ENCODE results near the gene ZDHHC4. TPM values are rescaled to one million over a fixed set of nuclear protein-coding genes. Genes with fewer than 3 reads are reported as not detected.

The ZDHHC4 gene
- total RNA-seq, 2 experiments from 2014 or later, result 32.1 to 32.9 TPM

- no peaks in the 10 kb centered on the region for H3K36me3 Mint-ChIP-seq (ENCODE audit: low read depth)
- ATAC-seq (ENCODE audit: poor library complexity) (peak; percentile 84), DNase-seq (peak in 3 of 14 experiments; percentile 21 to 37 (median 23))
- H3K4me3 Mint-ChIP-seq, result peak overlapping the region; percentile 42
- Histone ChIP-seq H3K4me1 (ENCODE audit: insufficient read depth, low read length) (peaks cover 9% of the 10 kb centered on the region), H3K27ac (ENCODE audit: low read depth in 1 of 2, low read length in 2 of 2) (no peak overlapping the region), H3K27me3 (ENCODE audit: control insufficient read depth in 1 of 2, insufficient read depth in 2 of 2, low read length in 2 of 2) (no peaks in the 10 kb centered on the region), H3K4me3 (ENCODE audit: low read length) (no peak overlapping the region), H3K9me3 (ENCODE audit: control insufficient read depth in 1 of 2, insufficient read depth in 1 of 2, low read length in 2 of 2) (no peaks in the 10 kb centered on the region), H3K36me3 (ENCODE audit: insufficient read depth, low read length) (no peaks in the 10 kb centered on the region)
- TF ChIP-seq CTCF (IDR thresholded peaks at IDR 0.05), result no peak
- intact Hi-C loops (cut with DNase I, micrococcal nuclease), result no loop called here
- no peaks in the 10 kb centered on the region for H3K9me3 Mint-ChIP-seq
- POLR2A ChIA-PET, result no interaction called here
- H3K27me3 Mint-ChIP-seq, result no peaks in the 10 kb centered on the region
- H3K4me1 Mint-ChIP-seq (ENCODE audit: low read depth), result peaks cover 17% of the 10 kb centered on the region
- CTCF ChIA-PET, result interaction anchor here (0.6 kb wide), 1 partner anchor 48 kb away, joined by 3 read pairs; no protein-coding TSS in a partner anchor
- H3K27ac Mint-ChIP-seq, result peak overlapping the region; percentile 34
Measured at GRCh38 chr7:6545398-6546126, 31.7 kb upstream of the ZDHHC4 start.

- Histone ChIP-seq H3K4me1 (ENCODE audit: insufficient read depth, low read length) (peaks cover 9% of the 10 kb centered on the region), H3K36me3 (ENCODE audit: insufficient read depth, low read length) (no peaks in the 10 kb centered on the region), H3K27ac (ENCODE audit: low read depth in 1 of 2, low read length in 2 of 2) (no peak overlapping the region), H3K9me3 (ENCODE audit: control insufficient read depth in 1 of 2, insufficient read depth in 1 of 2, low read length in 2 of 2) (no peaks in the 10 kb centered on the region), H3K4me3 (ENCODE audit: low read length) (no peak overlapping the region), H3K27me3 (ENCODE audit: control insufficient read depth in 1 of 2, insufficient read depth in 2 of 2, low read length in 2 of 2) (no peaks in the 10 kb centered on the region)
- Mint-ChIP-seq H3K9me3 (no peaks in the 10 kb centered on the region), H3K4me1 (ENCODE audit: low read depth) (peaks cover 17% of the 10 kb centered on the region), H3K27me3 (no peaks in the 10 kb centered on the region), H3K36me3 (ENCODE audit: low read depth) (no peaks in the 10 kb centered on the region), H3K4me3 (no peak overlapping the region), H3K27ac (no peak overlapping the region)
- ATAC-seq (ENCODE audit: poor library complexity), result no peak
- intact Hi-C loops (cut with DNase I, micrococcal nuclease), result no loop called here
- no peak for DNase-seq
- ChIA-PET CTCF (no interaction called here), POLR2A (no interaction called here)
- no peak for TF ChIP-seq CTCF (IDR thresholded peaks at IDR 0.05)
Measured at GRCh38 chr7:6546498-6547251, 30.6 kb upstream of the ZDHHC4 start.

- no peaks in the 10 kb centered on the region for H3K27me3 Mint-ChIP-seq
- Histone ChIP-seq H3K27ac (ENCODE audit: low read depth in 1 of 2, low read length in 2 of 2) (no peak overlapping the region), H3K4me3 (ENCODE audit: low read length) (no peak overlapping the region), H3K4me1 (ENCODE audit: insufficient read depth, low read length) (peaks cover 9% of the 10 kb centered on the region), H3K9me3 (ENCODE audit: control insufficient read depth in 1 of 2, insufficient read depth in 1 of 2, low read length in 2 of 2) (no peaks in the 10 kb centered on the region), H3K27me3 (ENCODE audit: control insufficient read depth in 1 of 2, insufficient read depth in 2 of 2, low read length in 2 of 2) (no peaks in the 10 kb centered on the region), H3K36me3 (ENCODE audit: insufficient read depth, low read length) (no peaks in the 10 kb centered on the region)
- H3K36me3 Mint-ChIP-seq (ENCODE audit: low read depth), result no peaks in the 10 kb centered on the region
- ChIA-PET CTCF (no interaction called here), POLR2A (no interaction called here)
- H3K4me3 Mint-ChIP-seq, result no peak overlapping the region
- DNase-seq (no peak), ATAC-seq (ENCODE audit: poor library complexity) (no peak)
- H3K4me1 Mint-ChIP-seq (ENCODE audit: low read depth), result peaks cover 17% of the 10 kb centered on the region
- no peaks in the 10 kb centered on the region for H3K9me3 Mint-ChIP-seq
- intact Hi-C loops (cut with DNase I, micrococcal nuclease), result no loop called here
- TF ChIP-seq CTCF (IDR thresholded peaks at IDR 0.05), result no peak
- no peak overlapping the region for H3K27ac Mint-ChIP-seq
Measured at GRCh38 chr7:6547400-6547799, 29.9 kb upstream of the ZDHHC4 start.

All from CD4-positive, alpha-beta T cell (primary cell).